K562 (cell line): ENCODE measurements around the gene CAMK2B. TPM values are rescaled to one million over a fixed set of nuclear protein-coding genes. Genes with fewer than 3 reads are reported as not detected.

ENCODE experiments used
- ATAC-seq: fragments of 200-7000 bp; cut with Tn5 transposase; 3 replicates; pipeline ENCODE4 v1.9.1; 2020; ENCODE audit warnings: moderate library complexity
- BruUV-seq: library from RNA; stranded (reverse); fragments of 400-500 nt; replicated peaks from 2 replicates; lab custom pipeline; 2021; lab: Mats Ljungman, UMichigan
- CTCF ChIA-PET: fragments of 300-600 bp; formaldehyde crosslinking; extraction: SDS; loops from one replicate; lab custom pipeline; 2021; ENCODE audit warnings: low intra/inter-chr PET ratio; lab: Yijun Ruan, JAX
- POLR2A ChIA-PET: fragments of 300-600, 350-650 bp; sonication (Branson Sonifier 250); formaldehyde crosslinking; extraction: SDS; loops from one replicate; lab custom pipeline; 2021; ENCODE audit warnings: antibody characterized with exemption, inconsistent platforms; lab: Yijun Ruan, JAX
- DNase-seq, 4 experiments: peaks; one replicate each; pipeline versions ENCODE4 v3.0.0 to v3.0.0-alpha.2; 2011 to 2018; ENCODE audit warnings: low spot score in 3 of 4, mixed read lengths in 3 of 4; ENCODE audit errors: extremely low read depth in 1 of 4
- FAIRE-seq: peaks from 2 replicates; lab custom pipeline; 2011; peaks lifted over from hg19 to GRCh38; lab: Jason Lieb, UNC
- H2AFZ ChIP-seq: 2 replicates; pipeline ENCODE4 v1.6.0; 2011; ENCODE audit warnings: low read depth, low read length, control low read depth, inconsistent platforms
- H3K27ac ChIP-seq: fragments of 200-600 bp; 3 replicates; pipeline ENCODE4 v1.8.0; 2011; ENCODE audit warnings: low read depth, mild to moderate bottlenecking, control low read depth, inconsistent platforms, low read length, moderate library complexity, mixed read lengths; ENCODE audit errors: extremely low read depth
- H3K27me3 ChIP-seq, 2 experiments: fragments of 300-600 bp in 1 of 2; 2 replicates in 1 of 2; 3 replicates in 1 of 2; pipeline versions ENCODE4 v1.6.0 to v1.8.0; 2011; ENCODE audit warnings: inconsistent platforms in 2 of 2, low read length in 2 of 2, mild to moderate bottlenecking in 1 of 2, mixed read lengths in 1 of 2, moderate library complexity in 1 of 2; ENCODE audit not compliant: control insufficient read depth in 2 of 2, insufficient read depth in 2 of 2
- H3K36me3 ChIP-seq: fragments of 300-600 bp; 3 replicates; pipeline ENCODE4 v1.8.0; 2011; ENCODE audit warnings: mild to moderate bottlenecking, low read length, inconsistent platforms; ENCODE audit not compliant: control insufficient read depth, insufficient read depth
- H3K4me1 ChIP-seq, 2 experiments: fragments of 200-600 bp in 1 of 2; replicated peaks in 1 of 2; 2 replicates in 1 of 2; 3 replicates in 1 of 2; pipeline versions ENCODE4 v1.5.1 to v1.8.0; 2011; ENCODE audit warnings: inconsistent platforms in 2 of 2, low read length in 2 of 2, mild to moderate bottlenecking in 1 of 2, mixed read lengths in 1 of 2, moderate library complexity in 1 of 2; ENCODE audit not compliant: control insufficient read depth in 2 of 2, insufficient read depth in 2 of 2
- H3K4me2 ChIP-seq: 2 replicates; pipeline ENCODE4 v1.6.1; 2011; ENCODE audit warnings: low read length, control low read depth, inconsistent platforms, mixed read lengths; ENCODE audit not compliant: insufficient read depth
- H3K4me3 ChIP-seq: fragments of 200-600 bp; sonication (generic), shearing (Covaris generic); 2 replicates; pipeline ENCODE4 v1.5.1; 2016; ENCODE audit warnings: control low read depth, inconsistent platforms
- H3K79me2 ChIP-seq: fragments of 200-600 bp; 3 replicates; pipeline ENCODE4 v1.8.0; 2011; ENCODE audit warnings: low read length, inconsistent platforms; ENCODE audit not compliant: control insufficient read depth, insufficient read depth
- H3K9ac ChIP-seq, 2 experiments: 2 replicates each; pipeline versions ENCODE4 v1.6.0 to v1.6.1; 2011; ENCODE audit warnings: low read depth in 2 of 2, low read length in 2 of 2, control low read depth in 1 of 2, inconsistent platforms in 1 of 2, mild to moderate bottlenecking in 1 of 2, mixed read lengths in 1 of 2; ENCODE audit not compliant: insufficient read depth in 1 of 2
- H3K9me1 ChIP-seq: one replicate; pipeline ENCODE4 v1.6.0; 2011; ENCODE audit warnings: inconsistent platforms, mild to moderate bottlenecking, low read length, moderate library complexity; ENCODE audit not compliant: control insufficient read depth, insufficient read depth
- H3K9me3 ChIP-seq: replicated peaks from 2 replicates; pipeline ENCODE4 v1.5.1; 2011; ENCODE audit warnings: low read depth, low read length, inconsistent platforms; ENCODE audit not compliant: control insufficient read depth, insufficient read depth
- H4K20me1 ChIP-seq: replicated peaks from 2 replicates; pipeline ENCODE4 v1.6.1; 2011; ENCODE audit warnings: low read length, inconsistent platforms, mixed read lengths; ENCODE audit not compliant: control insufficient read depth, insufficient read depth
- CREB5 ChIP-seq: fragments of 250-450 bp; sonication (Bioruptor Pico); IDR thresholded peaks from 2 replicates; pipeline ENCODE4 v1.5.0; 2020; ENCODE audit warnings: mild to moderate bottlenecking
- CREBBP ChIP-seq: IDR thresholded peaks from one replicate; pipeline ENCODE4 v1.6.1; 2012; ENCODE audit warnings: low read depth, mild to moderate bottlenecking, control low read depth, inconsistent platforms, low read length
- SIN3A ChIP-seq, 2 experiments: fragments of 150-350 bp in 1 of 2; IDR thresholded peaks; 2 replicates each; pipeline ENCODE4 v1.6.1; 2011 to 2016; ENCODE audit warnings: borderline replicate concordance in 2 of 2, low read depth in 2 of 2, low read length in 2 of 2, mild to moderate bottlenecking in 2 of 2, moderate library complexity in 2 of 2; ENCODE audit not compliant: control insufficient read depth in 1 of 2
- ZNF384 ChIP-seq: IDR thresholded peaks from 2 replicates; pipeline ENCODE4 v1.6.1; 2012; ENCODE audit warnings: low read depth, low read length, improper control_type of control experiment
- WGBS: fragments of 100-300 bp; shearing (Covaris generic); methylation state at CpG from one replicate; pipeline ENCODE4 v1.1.6; 2016; ENCODE audit warnings: low coverage, mixed read lengths; ENCODE audit not compliant: insufficient coverage; ENCODE audit errors: missing lambda C conversion rate; 5-methylcytosine and 5-hydroxymethylcytosine counted together
- in situ Hi-C: fragments of 300-500 bp; cut with MboI; formaldehyde crosslinking; loops from 4 replicates; pipeline ENCODE4 v1.15.0; 2018; ENCODE audit warnings: inconsistent platforms, mixed read lengths
- intact Hi-C: fragments of 100-400 bp; cut with micrococcal nuclease; formaldehyde crosslinking; loops from 2 replicates; pipeline ENCODE4 v1.14.2; 2022
- polyA plus RNA-seq, 8 experiments: library from polyadenylated mRNA; depleted of rRNA in 4 of 8; stranded (reverse) in 5 of 8; unstranded in 3 of 8; fragments of >200 nt; fragmentation: Nextera tagmentation in 2 of 8; fragmentation: Illumina TruSeq in 1 of 8; extraction: Ambion mirVana in 2 of 8; extraction: Trizol in 1 of 8; gene quantifications; 2 replicates each; pipeline versions ENCODE4 v1.2.1 to v1.2.3, GENCODE V29; 2011 to 2014; ENCODE audit warnings: inconsistent platforms in 1 of 8, missing spikeins in 1 of 8
- total RNA-seq, 7 experiments: library from RNA; depleted of rRNA in 6 of 7; stranded (reverse); fragments of >200 nt in 6 of 7; fragmentation: Illumina TruSeq in 2 of 7; extraction: Trizol in 2 of 7; gene quantifications; 2 replicates each; pipeline versions ENCODE4 v1.2.1 to v1.2.3, GENCODE V29; 2011 to 2021; ENCODE audit warnings: low replicate concordance in 1 of 7

The CAMK2B gene
- total and polyA plus RNA-seq, 9 of the 15 experiments (the other 6 are each of a cell fraction or from before 2014, with no cell fraction given) = 0.04 to 0.09 (median 0.05) TPM; not detected in 4

GRCh38 chr7:44336491-44336890 is 11.1 kb upstream of the CAMK2B start:
- Histone ChIP-seq H3K9me3 (peaks cover 3% of the 10 kb centered on the region; the same call in 1 of the 2 replicates), H3K79me2 (no peaks in the 10 kb centered on the region), H3K4me2 (no peak overlapping the region), H3K4me3 (no peak overlapping the region), H3K27ac (no peak overlapping the region), H2AFZ (no peak overlapping the region), H3K9me1 (no peaks in the 10 kb centered on the region), H4K20me1 (no peaks in the 10 kb centered on the region), H3K36me3 (no peaks in the 10 kb centered on the region), H3K9ac (no peak overlapping the region), H3K4me1 (peaks cover 0 to 3% of the 10 kb centered on the region in 2 experiments; a peak in 2 of 5 replicates), H3K27me3 (peaks cover 7 to 32% of the 10 kb centered on the region in 2 experiments; a peak in 4 of 5 replicates)
- BruUV-seq = no TSS peak
- in situ Hi-C loops (no loop called here), intact Hi-C loops (no loop called here)
- no peak for ATAC-seq
- POLR2A ChIA-PET = interaction anchor here (1.0 kb wide), 1 partner anchor 12 kb away, joined by 3 read pairs; no protein-coding TSS in a partner anchor
- DNase-seq = no peak
- CTCF ChIA-PET = no interaction called here
- FAIRE-seq = no peak
- WGBS = 1% methylated on average over 10 of the region's 11 CpGs
- TF ChIP-seq SIN3A (IDR thresholded peaks at IDR 0.05; ENCODE audit: borderline replicate concordance in 2 of 2, control insufficient read depth in 1 of 2, low read depth in 2 of 2, low read length in 2 of 2) = no peak
- TF ChIP-seq CREBBP = no peak
- no peak for TF ChIP-seq ZNF384
- no peak for TF ChIP-seq CREB5 (CRISPR knock-in tag)
